K562 (cell line): ENCODE measurements around the gene IFNGR1. TPM values are rescaled to one million over a fixed set of nuclear protein-coding genes. Genes with fewer than 3 reads are reported as not detected.

Source experiments
- ATAC-seq: fragments of 200-7000 bp; cut with Tn5 transposase; 3 replicates; pipeline ENCODE4 v1.9.1; 2020; ENCODE audit warnings: moderate library complexity
- BruUV-seq: library from RNA; stranded (reverse); fragments of 400-500 nt; replicated peaks from 2 replicates; lab custom pipeline; 2021; lab: Mats Ljungman, UMichigan
- CTCF ChIA-PET: fragments of 300-600 bp; formaldehyde crosslinking; extraction: SDS; loops from one replicate; lab custom pipeline; 2021; ENCODE audit warnings: low intra/inter-chr PET ratio; lab: Yijun Ruan, JAX
- POLR2A ChIA-PET: fragments of 300-600, 350-650 bp; sonication (Branson Sonifier 250); formaldehyde crosslinking; extraction: SDS; loops from one replicate; lab custom pipeline; 2021; ENCODE audit warnings: antibody characterized with exemption, inconsistent platforms; lab: Yijun Ruan, JAX
- DNase-seq, 4 experiments: peaks; one replicate each; pipeline versions ENCODE4 v3.0.0 to v3.0.0-alpha.2; 2011 to 2018; ENCODE audit warnings: low spot score in 3 of 4, mixed read lengths in 3 of 4; ENCODE audit errors: extremely low read depth in 1 of 4
- FAIRE-seq: peaks from 2 replicates; lab custom pipeline; 2011; peaks lifted over from hg19 to GRCh38; lab: Jason Lieb, UNC
- H2AFZ ChIP-seq: 2 replicates; pipeline ENCODE4 v1.6.0; 2011; ENCODE audit warnings: low read depth, low read length, control low read depth, inconsistent platforms
- H3K27ac ChIP-seq: fragments of 200-600 bp; 3 replicates; pipeline ENCODE4 v1.8.0; 2011; ENCODE audit warnings: low read depth, mild to moderate bottlenecking, control low read depth, inconsistent platforms, low read length, moderate library complexity, mixed read lengths; ENCODE audit errors: extremely low read depth
- H3K27me3 ChIP-seq, 2 experiments: fragments of 300-600 bp in 1 of 2; 2 replicates in 1 of 2; 3 replicates in 1 of 2; pipeline versions ENCODE4 v1.6.0 to v1.8.0; 2011; ENCODE audit warnings: inconsistent platforms in 2 of 2, low read length in 2 of 2, mild to moderate bottlenecking in 1 of 2, mixed read lengths in 1 of 2, moderate library complexity in 1 of 2; ENCODE audit not compliant: control insufficient read depth in 2 of 2, insufficient read depth in 2 of 2
- H3K36me3 ChIP-seq: fragments of 300-600 bp; 3 replicates; pipeline ENCODE4 v1.8.0; 2011; ENCODE audit warnings: mild to moderate bottlenecking, low read length, inconsistent platforms; ENCODE audit not compliant: control insufficient read depth, insufficient read depth
- H3K4me1 ChIP-seq, 2 experiments: fragments of 200-600 bp in 1 of 2; replicated peaks in 1 of 2; 2 replicates in 1 of 2; 3 replicates in 1 of 2; pipeline versions ENCODE4 v1.5.1 to v1.8.0; 2011; ENCODE audit warnings: inconsistent platforms in 2 of 2, low read length in 2 of 2, mild to moderate bottlenecking in 1 of 2, mixed read lengths in 1 of 2, moderate library complexity in 1 of 2; ENCODE audit not compliant: control insufficient read depth in 2 of 2, insufficient read depth in 2 of 2
- H3K4me2 ChIP-seq: 2 replicates; pipeline ENCODE4 v1.6.1; 2011; ENCODE audit warnings: low read length, control low read depth, inconsistent platforms, mixed read lengths; ENCODE audit not compliant: insufficient read depth
- H3K4me3 ChIP-seq: fragments of 200-600 bp; sonication (generic), shearing (Covaris generic); 2 replicates; pipeline ENCODE4 v1.5.1; 2016; ENCODE audit warnings: control low read depth, inconsistent platforms
- H3K79me2 ChIP-seq: fragments of 200-600 bp; 3 replicates; pipeline ENCODE4 v1.8.0; 2011; ENCODE audit warnings: low read length, inconsistent platforms; ENCODE audit not compliant: control insufficient read depth, insufficient read depth
- H3K9ac ChIP-seq, 2 experiments: 2 replicates each; pipeline versions ENCODE4 v1.6.0 to v1.6.1; 2011; ENCODE audit warnings: low read depth in 2 of 2, low read length in 2 of 2, control low read depth in 1 of 2, inconsistent platforms in 1 of 2, mild to moderate bottlenecking in 1 of 2, mixed read lengths in 1 of 2; ENCODE audit not compliant: insufficient read depth in 1 of 2
- H3K9me1 ChIP-seq: one replicate; pipeline ENCODE4 v1.6.0; 2011; ENCODE audit warnings: inconsistent platforms, mild to moderate bottlenecking, low read length, moderate library complexity; ENCODE audit not compliant: control insufficient read depth, insufficient read depth
- H3K9me3 ChIP-seq: replicated peaks from 2 replicates; pipeline ENCODE4 v1.5.1; 2011; ENCODE audit warnings: low read depth, low read length, inconsistent platforms; ENCODE audit not compliant: control insufficient read depth, insufficient read depth
- H4K20me1 ChIP-seq: replicated peaks from 2 replicates; pipeline ENCODE4 v1.6.1; 2011; ENCODE audit warnings: low read length, inconsistent platforms, mixed read lengths; ENCODE audit not compliant: control insufficient read depth, insufficient read depth
- BMI1 ChIP-seq: fragments of 150-350 bp; IDR thresholded peaks from 2 replicates; pipeline ENCODE4 v1.6.1; 2014; ENCODE audit warnings: low read length
- BRD9 ChIP-seq: fragments of 450-650 bp; IDR thresholded peaks from 2 replicates; pipeline ENCODE4 v1.6.1; 2018; ENCODE audit warnings: low read depth; ENCODE audit not compliant: partially characterized antibody
- CBX8 ChIP-seq: fragments of 200-600 bp; sonication (generic); IDR thresholded peaks from 2 replicates; pipeline ENCODE4 v1.6.1; 2012; ENCODE audit warnings: borderline replicate concordance, mixed run types, low read depth, mild to moderate bottlenecking, moderate library complexity, mixed read lengths, low read length, control low read depth, inconsistent platforms; ENCODE audit not compliant: poor library complexity, severe bottlenecking; ENCODE audit errors: extremely low read depth
- CXXC5 ChIP-seq: fragments of 250-450 bp; sonication (Bioruptor Pico); IDR thresholded peaks from 2 replicates; pipeline ENCODE4 v1.8.0; 2022; ENCODE audit warnings: inconsistent platforms, mild to moderate bottlenecking, moderate library complexity
- ELF4 ChIP-seq: fragments of 450-650 bp; formaldehyde crosslinking; IDR thresholded peaks from 2 replicates; pipeline ENCODE4 v1.4.0; 2022; ENCODE audit warnings: missing genetic modification characterization
- ESRRB ChIP-seq: fragments of 250-450 bp; sonication (Bioruptor Pico); IDR thresholded peaks from 2 replicates; pipeline ENCODE4 v1.5.0; 2020; ENCODE audit warnings: mild to moderate bottlenecking, moderate library complexity, borderline replicate concordance
- MAZ ChIP-seq, 2 experiments: fragments of 450-650 bp in 1 of 2; sonication (generic) in 1 of 2; formaldehyde crosslinking; IDR thresholded peaks in 1 of 2; conservative IDR thresholded peaks in 1 of 2; 2 replicates each; pipeline versions ENCODE4 v1.4.0 to v1.5.0; 2020; ENCODE audit warnings: mild to moderate bottlenecking in 1 of 2, missing genetic modification reagents in 1 of 2
- NFYB ChIP-seq: IDR thresholded peaks from 2 replicates; pipeline ENCODE4 v1.6.1; 2011; ENCODE audit warnings: mild to moderate bottlenecking, moderate library complexity; ENCODE audit not compliant: insufficient read length; ENCODE audit errors: extremely low read depth
- NR3C1 ChIP-seq: sonication (generic); formaldehyde crosslinking; IDR thresholded peaks from 2 replicates; pipeline ENCODE4 v1.8.1; 2022; ENCODE audit warnings: missing genetic modification reagents
- SMC3 ChIP-seq: conservative IDR thresholded peaks from 2 replicates; pipeline ENCODE4 v1.6.1; 2011; ENCODE audit warnings: low read depth, low read length, improper control_type of control experiment; ENCODE audit not compliant: insufficient read depth
- ZNF785 ChIP-seq: fragments of 250-450 bp; sonication (Bioruptor Pico); IDR thresholded peaks from 2 replicates; pipeline ENCODE4 v1.4.0; 2020; ENCODE audit warnings: mild to moderate bottlenecking
- WGBS: fragments of 100-300 bp; shearing (Covaris generic); methylation state at CpG from one replicate; pipeline ENCODE4 v1.1.6; 2016; ENCODE audit warnings: low coverage, mixed read lengths; ENCODE audit not compliant: insufficient coverage; ENCODE audit errors: missing lambda C conversion rate; 5-methylcytosine and 5-hydroxymethylcytosine counted together
- in situ Hi-C: fragments of 300-500 bp; cut with MboI; formaldehyde crosslinking; loops from 4 replicates; pipeline ENCODE4 v1.15.0; 2018; ENCODE audit warnings: inconsistent platforms, mixed read lengths
- intact Hi-C: fragments of 100-400 bp; cut with micrococcal nuclease; formaldehyde crosslinking; loops from 2 replicates; pipeline ENCODE4 v1.14.2; 2022
- polyA plus RNA-seq, 8 experiments: library from polyadenylated mRNA; depleted of rRNA in 4 of 8; stranded (reverse) in 5 of 8; unstranded in 3 of 8; fragments of >200 nt; fragmentation: Nextera tagmentation in 2 of 8; fragmentation: Illumina TruSeq in 1 of 8; extraction: Ambion mirVana in 2 of 8; extraction: Trizol in 1 of 8; gene quantifications; 2 replicates each; pipeline versions ENCODE4 v1.2.1 to v1.2.3, GENCODE V29; 2011 to 2014; ENCODE audit warnings: inconsistent platforms in 1 of 8, missing spikeins in 1 of 8
- total RNA-seq, 7 experiments: library from RNA; depleted of rRNA in 6 of 7; stranded (reverse); fragments of >200 nt in 6 of 7; fragmentation: Illumina TruSeq in 2 of 7; extraction: Trizol in 2 of 7; gene quantifications; 2 replicates each; pipeline versions ENCODE4 v1.2.1 to v1.2.3, GENCODE V29; 2011 to 2021; ENCODE audit warnings: low replicate concordance in 1 of 7
- TF ChIP-seq, protein P1 (sequence below), 3 experiments: fragments of 200-800 bp in 1 of 3; sonication (Bioruptor generic) in 1 of 3; sonication (generic) in 1 of 3; formaldehyde crosslinking in 1 of 3; IDR thresholded peaks; 2 replicates each; pipeline versions ENCODE4 v1.6.1 to v1.8.0; 2016 to 2022; ENCODE audit warnings: mild to moderate bottlenecking in 2 of 3, missing compliant biosample characterization in 2 of 3, missing genetic modification characterization in 2 of 3, missing genetic modification reagents in 1 of 3
- TF ChIP-seq, protein P2 (sequence below): fragments of 450-650 bp; IDR thresholded peaks from one replicate; pipeline ENCODE4 v1.6.1; 2018; ENCODE audit warnings: mild to moderate bottlenecking, moderate library complexity; ENCODE audit not compliant: partially characterized antibody
- TF ChIP-seq, protein P3 (sequence below): sonication (generic); formaldehyde crosslinking; IDR thresholded peaks from 2 replicates; pipeline ENCODE4 v1.4.0; 2020; ENCODE audit warnings: mild to moderate bottlenecking, missing genetic modification reagents
- TF ChIP-seq, protein P4 (sequence below): sonication (generic); formaldehyde crosslinking; IDR thresholded peaks from 2 replicates; pipeline ENCODE4 v1.9.0; 2022; ENCODE audit warnings: mild to moderate bottlenecking, missing genetic modification reagents
- TF ChIP-seq, protein P5 (sequence below): fragments of 250-450 bp; sonication (Bioruptor Pico); IDR thresholded peaks from 2 replicates; pipeline ENCODE4 v1.4.0; 2020; ENCODE audit warnings: mild to moderate bottlenecking, moderate library complexity

The IFNGR1 gene
- total and polyA plus RNA-seq, 9 of the 15 experiments (the other 6 are each of a cell fraction or from before 2014, with no cell fraction given): 14.7 to 47.0 (median 26.7) TPM

DNA sequence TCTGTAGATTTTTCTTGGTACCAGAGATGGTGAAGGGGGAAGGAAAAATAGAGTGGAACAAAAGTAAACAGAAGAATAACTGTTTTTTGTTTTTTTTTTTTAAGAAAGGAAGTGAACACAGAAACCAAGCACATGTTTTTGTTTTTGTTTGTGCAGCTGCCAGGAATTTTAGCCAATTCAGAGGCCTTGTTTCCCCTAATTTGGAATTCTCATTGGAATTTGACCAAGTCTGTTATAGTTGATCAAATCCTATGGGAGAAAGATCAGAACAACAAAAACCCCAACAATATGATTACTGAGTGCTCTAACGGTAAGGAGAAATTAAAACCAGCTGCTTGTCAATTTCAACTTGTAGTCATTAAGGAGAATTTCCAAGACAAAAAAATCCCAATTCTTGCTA, 27.5 kb downstream of the IFNGR1 start:
- no peak overlapping the region for H3K4me2 ChIP-seq
- no peak overlapping the region for H2AFZ ChIP-seq
- no peak overlapping the region for H3K27ac ChIP-seq
- H4K20me1 ChIP-seq: no peaks in the 10 kb centered on the region
- no peaks in the 10 kb centered on the region for H3K36me3 ChIP-seq
- no peak overlapping the region for H3K4me3 ChIP-seq
- in situ Hi-C loops: no loop called here
- 7% methylated on average over 1 of the region's 1 CpG for WGBS
- BruUV-seq: no TSS peak
- no peak overlapping the region for H3K9ac ChIP-seq
- DNase-seq (no peak), FAIRE-seq (no peak), ATAC-seq (no peak)
- ChIA-PET CTCF (no interaction called here), POLR2A (interaction anchor here (0.7 to 1.2 kb wide), 3 partner anchors 17 to 20 kb away, joined by 3 to 4 read pairs (median 3); no protein-coding TSS in a partner anchor)
- H3K9me1 ChIP-seq: no peaks in the 10 kb centered on the region
- H3K27me3 ChIP-seq: no peaks in the 10 kb centered on the region
- H3K4me1 ChIP-seq: no peaks in the 10 kb centered on the region
- no peaks in the 10 kb centered on the region for H3K9me3 ChIP-seq
- H3K79me2 ChIP-seq: no peaks in the 10 kb centered on the region
- intact Hi-C loops: no loop called here
- TF ChIP-seq SMC3 (no peak), NFYB (no peak), BMI1 (no peak), CBX8 (no peak), BRD9 (no peak), CXXC5 (CRISPR knock-in tag) (no peak), ZNF785 (CRISPR knock-in tag) (no peak), MAZ (CRISPR knock-in tag; conservative IDR thresholded peaks at IDR 0.05 in 1 of 2, IDR thresholded peaks at IDR 0.05 in 1 of 2) (no peak), NR3C1 (CRISPR knock-in tag) (no peak), ESRRB (no peak), ELF4 (no peak)
- TF ChIP-seq, protein P1, sequence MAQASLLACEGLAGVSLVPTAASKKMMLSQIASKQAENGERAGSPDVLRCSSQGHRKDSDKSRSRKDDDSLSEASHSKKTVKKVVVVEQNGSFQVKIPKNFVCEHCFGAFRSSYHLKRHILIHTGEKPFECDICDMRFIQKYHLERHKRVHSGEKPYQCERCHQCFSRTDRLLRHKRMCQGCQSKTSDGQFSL (CRISPR knock-in tag; IDR thresholded peaks at IDR 0.05): no peak
- TF ChIP-seq, protein P1 (tag; IDR thresholded peaks at IDR 0.05): no peak
- TF ChIP-seq, protein P2, sequence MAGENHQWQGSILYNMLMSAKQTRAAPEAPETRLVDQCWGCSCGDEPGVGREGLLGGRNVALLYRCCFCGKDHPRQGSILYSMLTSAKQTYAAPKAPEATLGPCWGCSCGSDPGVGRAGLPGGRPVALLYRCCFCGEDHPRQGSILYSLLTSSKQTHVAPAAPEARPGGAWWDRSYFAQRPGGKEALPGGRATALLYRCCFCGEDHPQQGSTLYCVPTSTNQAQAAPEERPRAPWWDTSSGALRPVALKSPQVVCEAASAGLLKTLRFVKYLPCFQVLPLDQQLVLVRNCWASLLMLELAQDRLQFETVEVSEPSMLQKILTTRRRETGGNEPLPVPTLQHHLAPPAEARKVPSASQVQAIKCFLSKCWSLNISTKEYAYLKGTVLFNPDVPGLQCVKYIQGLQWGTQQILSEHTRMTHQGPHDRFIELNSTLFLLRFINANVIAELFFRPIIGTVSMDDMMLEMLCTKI: no peak
- TF ChIP-seq, protein P3, sequence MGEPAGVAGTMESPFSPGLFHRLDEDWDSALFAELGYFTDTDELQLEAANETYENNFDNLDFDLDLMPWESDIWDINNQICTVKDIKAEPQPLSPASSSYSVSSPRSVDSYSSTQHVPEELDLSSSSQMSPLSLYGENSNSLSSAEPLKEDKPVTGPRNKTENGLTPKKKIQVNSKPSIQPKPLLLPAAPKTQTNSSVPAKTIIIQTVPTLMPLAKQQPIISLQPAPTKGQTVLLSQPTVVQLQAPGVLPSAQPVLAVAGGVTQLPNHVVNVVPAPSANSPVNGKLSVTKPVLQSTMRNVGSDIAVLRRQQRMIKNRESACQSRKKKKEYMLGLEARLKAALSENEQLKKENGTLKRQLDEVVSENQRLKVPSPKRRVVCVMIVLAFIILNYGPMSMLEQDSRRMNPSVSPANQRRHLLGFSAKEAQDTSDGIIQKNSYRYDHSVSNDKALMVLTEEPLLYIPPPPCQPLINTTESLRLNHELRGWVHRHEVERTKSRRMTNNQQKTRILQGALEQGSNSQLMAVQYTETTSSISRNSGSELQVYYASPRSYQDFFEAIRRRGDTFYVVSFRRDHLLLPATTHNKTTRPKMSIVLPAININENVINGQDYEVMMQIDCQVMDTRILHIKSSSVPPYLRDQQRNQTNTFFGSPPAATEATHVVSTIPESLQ (CRISPR knock-in tag): no peak
- TF ChIP-seq, protein P4, sequence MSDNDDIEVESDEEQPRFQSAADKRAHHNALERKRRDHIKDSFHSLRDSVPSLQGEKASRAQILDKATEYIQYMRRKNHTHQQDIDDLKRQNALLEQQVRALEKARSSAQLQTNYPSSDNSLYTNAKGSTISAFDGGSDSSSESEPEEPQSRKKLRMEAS: no peak
- TF ChIP-seq, protein P5, sequence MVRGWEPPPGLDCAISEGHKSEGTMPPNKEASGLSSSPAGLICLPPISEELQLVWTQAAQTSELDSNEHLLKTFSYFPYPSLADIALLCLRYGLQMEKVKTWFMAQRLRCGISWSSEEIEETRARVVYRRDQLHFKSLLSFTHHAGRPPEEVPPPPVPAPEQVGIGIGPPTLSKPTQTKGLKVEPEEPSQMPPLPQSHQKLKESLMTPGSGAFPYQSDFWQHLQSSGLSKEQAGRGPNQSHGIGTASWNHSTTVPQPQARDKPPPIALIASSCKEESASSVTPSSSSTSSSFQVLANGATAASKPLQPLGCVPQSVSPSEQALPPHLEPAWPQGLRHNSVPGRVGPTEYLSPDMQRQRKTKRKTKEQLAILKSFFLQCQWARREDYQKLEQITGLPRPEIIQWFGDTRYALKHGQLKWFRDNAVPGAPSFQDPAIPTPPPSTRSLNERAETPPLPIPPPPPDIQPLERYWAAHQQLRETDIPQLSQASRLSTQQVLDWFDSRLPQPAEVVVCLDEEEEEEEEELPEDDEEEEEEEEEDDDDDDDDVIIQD (CRISPR knock-in tag): no peak
